ENCODE measurements around the gene SPRYD7.

The SPRYD7 gene

DNA sequence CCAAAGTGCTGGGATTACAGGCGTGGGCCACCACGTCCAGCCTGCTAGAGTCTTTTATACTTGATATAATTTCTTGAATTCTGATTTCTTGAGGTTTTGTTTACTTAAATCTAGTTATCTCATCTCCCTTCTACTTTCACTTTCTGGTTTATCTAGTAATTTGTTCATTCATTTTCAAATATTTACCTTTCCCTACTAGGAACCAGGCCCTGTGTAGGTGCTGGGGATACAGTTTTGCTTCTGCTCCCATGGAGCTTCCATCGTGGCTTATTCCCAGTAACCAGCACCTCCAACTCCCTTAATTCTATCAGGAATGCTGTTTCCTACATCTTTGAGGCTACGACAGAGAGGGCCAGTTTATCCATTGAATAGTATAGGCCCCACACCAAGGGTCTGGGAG is 36.6 kb upstream of the SPRYD7 start:
- no peak overlapping the region for H3K4me3 ChIP-seq (ENCODE audit: low read length)
- TF ChIP-seq, protein P1, sequence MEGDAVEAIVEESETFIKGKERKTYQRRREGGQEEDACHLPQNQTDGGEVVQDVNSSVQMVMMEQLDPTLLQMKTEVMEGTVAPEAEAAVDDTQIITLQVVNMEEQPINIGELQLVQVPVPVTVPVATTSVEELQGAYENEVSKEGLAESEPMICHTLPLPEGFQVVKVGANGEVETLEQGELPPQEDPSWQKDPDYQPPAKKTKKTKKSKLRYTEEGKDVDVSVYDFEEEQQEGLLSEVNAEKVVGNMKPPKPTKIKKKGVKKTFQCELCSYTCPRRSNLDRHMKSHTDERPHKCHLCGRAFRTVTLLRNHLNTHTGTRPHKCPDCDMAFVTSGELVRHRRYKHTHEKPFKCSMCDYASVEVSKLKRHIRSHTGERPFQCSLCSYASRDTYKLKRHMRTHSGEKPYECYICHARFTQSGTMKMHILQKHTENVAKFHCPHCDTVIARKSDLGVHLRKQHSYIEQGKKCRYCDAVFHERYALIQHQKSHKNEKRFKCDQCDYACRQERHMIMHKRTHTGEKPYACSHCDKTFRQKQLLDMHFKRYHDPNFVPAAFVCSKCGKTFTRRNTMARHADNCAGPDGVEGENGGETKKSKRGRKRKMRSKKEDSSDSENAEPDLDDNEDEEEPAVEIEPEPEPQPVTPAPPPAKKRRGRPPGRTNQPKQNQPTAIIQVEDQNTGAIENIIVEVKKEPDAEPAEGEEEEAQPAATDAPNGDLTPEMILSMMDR (conservative IDR thresholded peaks at IDR 0.05; ENCODE audit: low read length): no peak

DNA sequence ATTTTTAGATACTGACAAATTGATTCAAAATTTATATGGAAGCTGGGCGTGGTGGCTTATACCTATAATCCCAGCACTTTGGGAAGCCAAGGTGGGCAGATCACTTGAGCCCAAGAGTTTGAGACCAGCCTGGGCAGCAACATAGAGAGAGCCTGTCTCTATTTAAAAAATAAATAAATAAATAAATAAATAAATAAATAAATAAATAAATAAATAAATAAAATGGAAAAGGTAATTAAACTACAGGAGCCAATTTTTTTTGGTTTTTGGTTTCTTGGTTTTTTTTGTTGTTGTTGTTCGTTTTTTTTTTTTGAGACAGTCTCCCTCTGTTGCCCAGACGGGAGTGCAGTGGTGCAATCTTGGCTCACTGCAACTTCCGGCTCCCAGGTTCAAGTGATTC is 31.3 kb upstream of the SPRYD7 start:
- DNase-seq (ENCODE audit: low read depth): no peak

More for the DNA sequence above, 36.6 kb upstream of the SPRYD7 start:
- no peak for DNase-seq (ENCODE audit: low read depth)

DNA sequence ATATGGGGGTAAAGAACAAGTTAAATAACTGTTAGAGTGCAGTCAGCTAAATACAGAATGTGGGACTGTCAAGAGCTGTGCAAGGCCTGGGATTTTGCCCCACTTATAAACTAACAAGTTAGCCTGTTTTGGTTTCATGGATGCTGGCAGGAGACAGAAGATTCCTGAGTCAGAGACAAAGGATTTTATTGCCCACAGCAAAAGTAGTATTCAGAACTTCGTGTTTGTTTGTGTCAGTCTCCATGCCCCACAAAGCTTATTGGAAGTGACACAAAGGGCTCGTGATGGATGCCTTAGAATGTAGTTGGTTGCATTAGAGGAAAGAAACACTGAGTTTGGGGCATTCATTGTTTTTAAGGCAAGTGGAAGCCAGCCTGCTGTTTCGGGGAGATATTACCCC is 22.2 kb upstream of the SPRYD7 start:
- no peak overlapping the region for H3K4me3 ChIP-seq (ENCODE audit: low read length)
- TF ChIP-seq, protein P1 (conservative IDR thresholded peaks at IDR 0.05; ENCODE audit: low read length): no peak
- DNase-seq (ENCODE audit: low read depth): peak; percentile 39

More for the DNA sequence above, 31.3 kb upstream of the SPRYD7 start:
- TF ChIP-seq, protein P1 (conservative IDR thresholded peaks at IDR 0.05; ENCODE audit: low read length): no peak
- no peak overlapping the region for H3K4me3 ChIP-seq (ENCODE audit: low read length)

DNA sequence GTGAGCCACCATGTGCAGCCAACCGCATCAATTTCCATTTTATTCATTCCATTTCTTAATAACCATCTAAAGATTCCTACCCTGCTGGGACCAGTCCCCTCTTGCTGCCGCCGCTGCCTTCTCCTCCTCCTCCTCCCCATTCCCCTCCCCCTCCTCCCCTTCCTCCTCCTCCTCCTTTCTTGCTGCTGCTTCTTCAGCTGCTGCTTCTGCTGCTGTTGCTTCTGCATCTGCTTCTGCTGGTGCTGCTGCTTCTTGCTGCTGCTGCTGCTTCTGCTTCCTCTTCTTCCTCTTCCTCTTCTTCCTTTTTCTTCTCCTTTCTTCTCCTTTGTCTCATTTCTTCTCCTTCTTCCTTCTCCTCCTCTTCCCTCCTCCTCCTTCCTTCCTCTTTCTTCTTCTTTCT is 20.0 kb upstream of the SPRYD7 start:
- no peak for DNase-seq (ENCODE audit: low read depth)
- no peak overlapping the region for H3K4me3 ChIP-seq (ENCODE audit: low read length)
- TF ChIP-seq, protein P1 (conservative IDR thresholded peaks at IDR 0.05; ENCODE audit: low read length): no peak

DNA sequence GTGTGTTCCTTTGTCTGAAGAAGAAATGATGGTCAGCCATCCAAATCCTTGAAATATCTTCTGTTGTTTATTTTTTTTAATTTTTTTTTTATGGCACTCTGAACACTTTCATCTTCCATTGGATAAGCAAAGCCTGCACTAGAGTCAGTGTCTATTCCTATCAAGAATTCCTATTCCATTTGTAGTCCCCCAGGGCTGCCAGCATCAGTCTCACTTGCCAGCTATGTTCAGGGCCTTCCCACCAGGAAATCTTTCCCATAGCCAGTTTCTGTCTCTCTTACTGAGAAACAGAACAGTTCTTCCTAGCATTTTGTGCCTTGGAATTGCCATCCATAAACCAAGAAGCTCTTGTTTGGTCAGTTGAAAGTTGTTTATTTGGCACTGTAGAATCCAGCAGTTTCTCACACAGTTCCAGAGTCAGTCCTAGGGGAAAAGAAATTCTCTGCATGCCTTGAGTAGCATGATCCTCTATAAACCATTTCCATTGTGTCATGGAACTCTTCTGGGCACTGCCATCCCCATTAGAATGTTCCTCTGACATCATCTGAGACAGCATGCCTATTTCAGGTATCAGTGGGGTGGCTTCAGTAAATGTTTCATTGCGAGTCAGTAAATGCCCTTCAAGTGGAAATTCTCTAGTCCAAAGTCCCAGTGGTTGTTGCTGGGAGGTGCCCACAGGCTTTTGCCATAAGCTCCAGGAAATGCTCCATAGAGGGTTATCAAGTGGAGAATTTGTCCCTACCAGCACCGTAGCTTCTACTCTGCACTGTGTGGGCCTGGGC is 18.7 kb upstream of the SPRYD7 start:
- TF ChIP-seq, protein P1 (conservative IDR thresholded peaks at IDR 0.05; ENCODE audit: low read length): no peak
- DNase-seq (ENCODE audit: low read depth): peak; percentile 8
- no peak overlapping the region for H3K4me3 ChIP-seq (ENCODE audit: low read length)

DNA sequence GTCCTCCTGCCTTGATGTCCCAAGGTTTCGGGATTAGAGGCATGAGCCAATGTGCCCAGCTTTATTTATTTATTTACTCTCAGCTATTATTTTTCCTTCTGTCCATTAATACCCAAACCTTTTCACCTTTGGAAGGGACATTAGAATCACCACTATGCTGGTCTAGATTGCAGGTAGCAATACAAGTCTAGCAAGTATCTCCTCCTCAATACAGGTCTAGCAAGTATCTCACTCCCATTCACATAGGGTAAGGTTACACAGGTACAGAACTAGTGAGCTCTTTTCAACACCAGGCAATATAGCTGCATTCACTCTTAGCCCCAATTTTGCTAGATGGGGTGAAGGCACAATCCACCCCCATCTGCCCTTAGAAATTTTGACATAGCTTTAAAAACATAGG is 17.4 kb upstream of the SPRYD7 start:
- TF ChIP-seq, protein P1 (conservative IDR thresholded peaks at IDR 0.05; ENCODE audit: low read length): no peak
- DNase-seq (ENCODE audit: low read depth): no peak
- H3K4me3 ChIP-seq (ENCODE audit: low read length): no peak overlapping the region

All from AG10803 (cell line).